ENCODE results near the gene CDC34. TPM values are rescaled to one million over a fixed set of nuclear protein-coding genes. Genes with fewer than 3 reads are reported as not detected.

CDC34 gene
- total and polyA plus RNA-seq, 9 of the 15 experiments (the other 6 are each of a cell fraction or from before 2014, with no cell fraction given), result 0.80 to 203 (median 65.5) TPM

GRCh38 chr19:534088-534487 is 2.5 kb downstream of the CDC34 start:
- no peak for FAIRE-seq
- DNase-seq (ENCODE audit: extremely low read depth in 1 of 4, low spot score in 3 of 4), result peak in 1 of 4 experiments; percentile 11
- intact Hi-C loops (cut with micrococcal nuclease), result loop anchor here (10.0 kb wide), 1 partner anchor 51 kb away; the partner anchor contains the start of gene HCN2
- TF ChIP-seq POLR2G (IDR thresholded peaks at IDR 0.05; ENCODE audit: low read depth, low read length) (0 out of 2 replicates have a peak, but pooled peaks have one; percentile 1), BHLHE40 (IDR thresholded peaks at IDR 0.05; ENCODE audit: low read length) (no peak), HDAC2 (IDR thresholded peaks at IDR 0.05) (no peak)
- Histone ChIP-seq H3K4me3 (no peak overlapping the region; the same call in 1 of the 2 replicates), H3K9ac (ENCODE audit: insufficient read depth in 1 of 2, low read depth in 2 of 2, low read length in 2 of 2) (peak overlapping the region; percentile 83 to 99; a peak in 3 of 4 replicates), H2AFZ (ENCODE audit: low read depth, low read length) (no peak overlapping the region), H3K9me3 (replicated peaks; ENCODE audit: control insufficient read depth, insufficient read depth, low read depth, low read length) (peaks cover 3% of the 10 kb centered on the region), H3K27me3 (ENCODE audit: control insufficient read depth in 2 of 2, insufficient read depth in 2 of 2, low read length in 2 of 2) (no peaks in the 10 kb centered on the region), H3K27ac (ENCODE audit: extremely low read depth, low read depth, low read length) (peak overlapping the region; percentile 87; the same call in 1 of the 3 replicates), H3K79me2 (ENCODE audit: control insufficient read depth, insufficient read depth, low read length) (peaks cover 49% of the 10 kb centered on the region), H3K4me2 (ENCODE audit: insufficient read depth, low read length) (peak overlapping the region; percentile 86; the same call in 1 of the 2 replicates), H3K36me3 (ENCODE audit: control insufficient read depth, insufficient read depth, low read length) (peaks cover 54% of the 10 kb centered on the region; the same call in 1 of the 3 replicates), H4K20me1 (replicated peaks; ENCODE audit: control insufficient read depth, insufficient read depth, low read length) (peaks cover 16% of the 10 kb centered on the region), H3K4me1 (replicated peaks in 1 of 2; ENCODE audit: control insufficient read depth in 2 of 2, insufficient read depth in 2 of 2, low read length in 2 of 2) (peaks cover 9 to 81% of the 10 kb centered on the region in 2 experiments; a peak in 4 of 5 replicates), H3K9me1 (ENCODE audit: control insufficient read depth, insufficient read depth, low read length) (peaks cover 6% of the 10 kb centered on the region)
- 86% methylated on average over 10 of the region's 14 CpGs for WGBS (ENCODE audit: insufficient coverage, low coverage, missing lambda C conversion rate)
- ATAC-seq, result no peak
- in situ Hi-C loops (cut with MboI), result no loop called here
- BruUV-seq (replicated peaks), result no TSS peak
- CTCF ChIA-PET (ENCODE audit: low intra/inter-chr PET ratio), result no interaction called here
- POLR2A ChIA-PET, result interaction anchor here (1.5 kb wide), 1 partner anchor 16 kb away, joined by 5 read pairs; no protein-coding TSS in a partner anchor

GRCh38 chr19:535017-535835 is 3.7 kb downstream of the CDC34 start:
- H4K20me1 ChIP-seq (replicated peaks; ENCODE audit: control insufficient read depth, insufficient read depth, low read length), result peaks cover 16% of the 10 kb centered on the region
- peaks cover 9 to 80% of the 10 kb centered on the region in 2 experiments; a peak in 4 of 5 replicates for H3K4me1 ChIP-seq (replicated peaks in 1 of 2; ENCODE audit: control insufficient read depth in 2 of 2, insufficient read depth in 2 of 2, low read length in 2 of 2)
- CTCF ChIA-PET (ENCODE audit: low intra/inter-chr PET ratio), result no interaction called here
- 90% methylated on average over 16 of the region's 16 CpGs for WGBS (ENCODE audit: insufficient coverage, low coverage, missing lambda C conversion rate)
- no peak overlapping the region for H2AFZ ChIP-seq (ENCODE audit: low read depth, low read length)
- peaks cover 6% of the 10 kb centered on the region for H3K9me1 ChIP-seq (ENCODE audit: control insufficient read depth, insufficient read depth, low read length)
- FAIRE-seq (no peak), DNase-seq (ENCODE audit: extremely low read depth in 1 of 4, low spot score in 3 of 4) (peak in 1 of 4 experiments; percentile 40), ATAC-seq (no peak)
- TF ChIP-seq E2F3 (CRISPR knock-in tag; IDR thresholded peaks at IDR 0.05) (no peak), IRF2 (CRISPR knock-in tag; IDR thresholded peaks at IDR 0.05) (0 out of 2 replicates have a peak, but pooled peaks have one; percentile 24), POU5F1 (IDR thresholded peaks at IDR 0.05; ENCODE audit: borderline replicate concordance, low read depth, low read length, partially characterized antibody) (no peak), KDM4B (IDR thresholded peaks at IDR 0.05; ENCODE audit: borderline replicate concordance in 2 of 2, low read depth in 1 of 2) (no peak), EGR1 (conservative IDR thresholded peaks at IDR 0.05) (peak; percentile 19; the same call in 1 of the 2 replicates), CTCF (IDR thresholded peaks at IDR 0.05 in 2 of 3, conservative IDR thresholded peaks at IDR 0.05 in 1 of 3; ENCODE audit: insufficient read depth in 2 of 3, low read depth in 1 of 3, low read length in 3 of 3) (peak in 1 of 3 experiments; percentile 16; a peak in 1 of 6 replicates), RBFOX2 (IDR thresholded peaks at IDR 0.05; ENCODE audit: low read depth, low read length) (peak; percentile 40), POLR2G (IDR thresholded peaks at IDR 0.05; ENCODE audit: low read depth, low read length) (peak; percentile 29; the same call in 1 of the 2 replicates), PCBP1 (IDR thresholded peaks at IDR 0.05; ENCODE audit: low read depth, low read length, poor library complexity, severe bottlenecking) (peak; percentile 34)
- no TSS peak for BruUV-seq (replicated peaks)
- peaks cover 61% of the 10 kb centered on the region; the same call in 2 of the 3 replicates for H3K36me3 ChIP-seq (ENCODE audit: control insufficient read depth, insufficient read depth, low read length)
- intact Hi-C loops (cut with micrococcal nuclease), result loop anchor here (10.0 kb wide), 1 partner anchor 50 kb away; the partner anchor contains the start of gene HCN2
- H3K4me3 ChIP-seq, result no peak overlapping the region
- H3K27me3 ChIP-seq (ENCODE audit: control insufficient read depth in 2 of 2, insufficient read depth in 2 of 2, low read length in 2 of 2), result no peaks in the 10 kb centered on the region
- H3K9me3 ChIP-seq (replicated peaks; ENCODE audit: control insufficient read depth, insufficient read depth, low read depth, low read length), result peaks cover 1% of the 10 kb centered on the region
- in situ Hi-C loops (cut with MboI), result no loop called here
- H3K4me2 ChIP-seq (ENCODE audit: insufficient read depth, low read length), result no peak overlapping the region
- no peak overlapping the region for H3K27ac ChIP-seq (ENCODE audit: extremely low read depth, low read depth, low read length)
- H3K79me2 ChIP-seq (ENCODE audit: control insufficient read depth, insufficient read depth, low read length), result peaks cover 49% of the 10 kb centered on the region
- peak overlapping the region in 1 of 2 experiments; percentile 78; a peak in 2 of 4 replicates for H3K9ac ChIP-seq (ENCODE audit: insufficient read depth in 1 of 2, low read depth in 2 of 2, low read length in 2 of 2)
- POLR2A ChIA-PET, result interaction anchor here (0.6 kb wide), 1 partner anchor 15 kb away, joined by 3 read pairs; no protein-coding TSS in a partner anchor

Data from K562 (cell line).